NT2/D1 (cell line): ENCODE data around the gene SLC3A2.

Experiments used
- SUZ12 ChIP-seq: IDR thresholded peaks from 2 replicates; pipeline ENCODE4 v1.6.1; 2011; ENCODE audit not compliant: insufficient read length, insufficient read depth; ENCODE audit errors: extremely low read depth
- YY1 ChIP-seq: IDR thresholded peaks from 2 replicates; pipeline ENCODE4 v1.6.1; 2011; ENCODE audit not compliant: insufficient read length, insufficient read depth

GRCh38 chr11:62919476-62919875 is 38.8 kb downstream of the SLC3A2 start:
- no peak for TF ChIP-seq SUZ12
- TF ChIP-seq YY1 = no peak
